Measurements from ENCODE around the gene MTA1. TPM values are rescaled to one million over a fixed set of nuclear protein-coding genes. Genes with fewer than 3 reads are reported as not detected.

MTA1 gene
- total and polyA plus RNA-seq, 10 of the 15 experiments (the other 5 are each of a cell fraction or from before 2014, with no cell fraction given) = 0.14 to 162 (median 30.6) TPM

- RAD21 ChIA-PET (ENCODE audit: unreplicated experiment) = no interaction called here
- POLR2A ChIA-PET = interaction anchor here (0.5 kb wide), 1 partner anchor 439 kb away, joined by 3 read pairs; no protein-coding TSS in a partner anchor
- Histone ChIP-seq H3K4me2 (ENCODE audit: control insufficient read depth, insufficient read depth) (no peak overlapping the region), H4K20me1 (ENCODE audit: control insufficient read depth, insufficient read depth) (no peaks in the 10 kb centered on the region), H3K36me3 (ENCODE audit: control insufficient read depth in 2 of 2, insufficient read depth in 2 of 2, low read length in 1 of 2) (no peaks in the 10 kb centered on the region), H3K79me2 (ENCODE audit: control insufficient read depth, insufficient read depth, low read length) (no peaks in the 10 kb centered on the region), H3K27ac (ENCODE audit: control insufficient read depth, insufficient read depth) (no peak overlapping the region), H3K4me3 (no peak overlapping the region), H2AFZ (ENCODE audit: control insufficient read depth, low read depth, low read length) (no peak overlapping the region), H3K9me3 (replicated peaks; ENCODE audit: control insufficient read depth, insufficient read depth, low read length) (no peaks in the 10 kb centered on the region), H3K9ac (ENCODE audit: control insufficient read depth, insufficient read depth, low read length) (no peak overlapping the region), H3K27me3 (replicated peaks in 1 of 2; ENCODE audit: control insufficient read depth in 2 of 2, insufficient read depth in 2 of 2, low read length in 1 of 2) (no peaks in the 10 kb centered on the region), H3K4me1 (ENCODE audit: control insufficient read depth, insufficient read depth, low read length) (no peaks in the 10 kb centered on the region)
- CTCF ChIA-PET = interaction anchor here (1.1 kb wide), 1 partner anchor 20 kb away, joined by 3 read pairs; no protein-coding TSS in a partner anchor
- SMC1A ChIA-PET (ENCODE audit: uncharacterized antibody, unreplicated experiment) = no interaction called here
- no peak for ATAC-seq
- intact Hi-C loops (cut with micrococcal nuclease; ENCODE audit: unreplicated experiment) (no loop called here), in situ Hi-C loops (cut with MboI) (no loop called here)
- no peak for DNase-seq (ENCODE audit: low read depth, low spot score)
- no peak for FAIRE-seq
- no TSS peak for BruUV-seq (replicated peaks)
- no peak for TF ChIP-seq CHD2 (IDR thresholded peaks at IDR 0.05; ENCODE audit: borderline replicate concordance, low read depth, low read length)
- 74% methylated on average over 10 of the region's 10 CpGs for WGBS (ENCODE audit: insufficient coverage, insufficient replicate concordance, low lambda C conversion rate, missing lambda C conversion rate)
These were observed 81.1 kb downstream of the MTA1 start for GRCh38 chr14:105500726-105501101.

- H3K4me2 ChIP-seq (ENCODE audit: control insufficient read depth, insufficient read depth) = no peak overlapping the region
- no peaks in the 10 kb centered on the region for H3K27me3 ChIP-seq (replicated peaks in 1 of 2; ENCODE audit: control insufficient read depth in 2 of 2, insufficient read depth in 2 of 2, low read length in 1 of 2)
- POLR2A ChIA-PET = no interaction called here
- no TSS peak for BruUV-seq (replicated peaks)
- H4K20me1 ChIP-seq (ENCODE audit: control insufficient read depth, insufficient read depth) = no peaks in the 10 kb centered on the region
- FAIRE-seq (no peak), ATAC-seq (no peak), DNase-seq (ENCODE audit: low read depth, low spot score) (no peak)
- CTCF ChIA-PET = no interaction called here
- H3K9ac ChIP-seq (ENCODE audit: control insufficient read depth, insufficient read depth, low read length) = no peak overlapping the region
- intact Hi-C loops (cut with micrococcal nuclease; ENCODE audit: unreplicated experiment) = no loop called here
- RAD21 ChIA-PET (ENCODE audit: unreplicated experiment) = no interaction called here
- no peaks in the 10 kb centered on the region for H3K9me3 ChIP-seq (replicated peaks; ENCODE audit: control insufficient read depth, insufficient read depth, low read length)
- in situ Hi-C loops (cut with MboI) = no loop called here
- no peaks in the 10 kb centered on the region for H3K4me1 ChIP-seq (ENCODE audit: control insufficient read depth, insufficient read depth, low read length)
- H3K27ac ChIP-seq (ENCODE audit: control insufficient read depth, insufficient read depth) = no peak overlapping the region
- TF ChIP-seq SIX5 (IDR thresholded peaks at IDR 0.05; ENCODE audit: low read depth, low read length, severe bottlenecking) (no peak), NRF1 (conservative IDR thresholded peaks at IDR 0.05; ENCODE audit: low read depth, low read length) (no peak)
- H2AFZ ChIP-seq (ENCODE audit: control insufficient read depth, low read depth, low read length) = no peak overlapping the region
- H3K79me2 ChIP-seq (ENCODE audit: control insufficient read depth, insufficient read depth, low read length) = no peaks in the 10 kb centered on the region
- no peaks in the 10 kb centered on the region for H3K36me3 ChIP-seq (ENCODE audit: control insufficient read depth in 2 of 2, insufficient read depth in 2 of 2, low read length in 1 of 2)
- 61% methylated on average over 13 of the region's 13 CpGs for WGBS (ENCODE audit: insufficient coverage, insufficient replicate concordance, low lambda C conversion rate, missing lambda C conversion rate)
- no peak overlapping the region for H3K4me3 ChIP-seq
- SMC1A ChIA-PET (ENCODE audit: uncharacterized antibody, unreplicated experiment) = no interaction called here
These were observed 82.1 kb downstream of the MTA1 start for GRCh38 chr14:105501504-105502291.
